ENCODE results near the gene ATM. TPM values are rescaled to one million over a fixed set of nuclear protein-coding genes. Genes with fewer than 3 reads are reported as not detected.

Gene ATM
- total and polyA plus RNA-seq, 2 donors (not counting 1 experiment from before 2014, with no cell fraction given), result 111 to 446 TPM

GRCh38 chr11:108210441-108210840 lies 12.4 kb upstream of the ATM start:
- H3K9ac ChIP-seq (ENCODE audit: low read length), result no peak overlapping the region
- no peak overlapping the region for H2AFZ ChIP-seq (ENCODE audit: insufficient read depth, low read depth, low read length, poor library complexity, severe bottlenecking)
- peaks cover 29% of the 10 kb centered on the region for H3K4me1 Mint-ChIP-seq
- H3K4me3 ChIP-seq (ENCODE audit: control extremely low read depth in 1 of 5, extremely low read depth in 1 of 5, insufficient read depth in 1 of 5, low read depth in 2 of 5, low read length in 4 of 5), result no peak overlapping the region
- H3K9me3 Mint-ChIP-seq (ENCODE audit: insufficient read depth), result peaks cover 3% of the 10 kb centered on the region
- ATAC-seq (ENCODE audit: low read depth), result no peak
- ChIA-PET POLR2A (no interaction called here), CTCF (no interaction called here)
- H4K20me1 ChIP-seq (ENCODE audit: control insufficient read depth, insufficient read depth, low read length, poor library complexity, severe bottlenecking), result peaks cover 54% of the 10 kb centered on the region
- H3K4me2 ChIP-seq (replicated peaks; ENCODE audit: low read depth, low read length, poor library complexity, severe bottlenecking), result no peak overlapping the region
- intact Hi-C loops (cut with micrococcal nuclease), result no loop called here
- H3K27me3 Mint-ChIP-seq, result no peaks in the 10 kb centered on the region
- no peak overlapping the region for H3K4me3 Mint-ChIP-seq
- peak overlapping the region; percentile 17 for H3K27ac Mint-ChIP-seq
- no peaks in the 10 kb centered on the region for H3K4me1 ChIP-seq (ENCODE audit: control insufficient read depth in 2 of 2, insufficient read depth in 2 of 2, low read length in 2 of 2)
- peaks cover 11 to 70% of the 10 kb centered on the region in 2 experiments for H3K36me3 ChIP-seq (replicated peaks in 1 of 2; ENCODE audit: control extremely low read depth in 1 of 2, control insufficient read depth in 1 of 2, extremely low read depth in 1 of 2, insufficient read depth in 2 of 2, low read length in 1 of 2)
- DNase-seq, result no peak
- TF ChIP-seq EZH2 (IDR thresholded peaks at IDR 0.05; ENCODE audit: borderline replicate concordance, insufficient read depth, low read depth, low read length, poor library complexity, severe bottlenecking) (no peak), CTCF (IDR thresholded peaks at IDR 0.05) (no peak)
- no peaks in the 10 kb centered on the region for H3K27me3 ChIP-seq (replicated peaks in 1 of 4; ENCODE audit: control extremely low read depth in 1 of 4, control insufficient read depth in 3 of 4, insufficient read depth in 4 of 4, low read length in 3 of 4)
- H3K9me3 ChIP-seq (ENCODE audit: control extremely low read depth in 1 of 3, control insufficient read depth in 2 of 3, insufficient read depth in 1 of 3, low read length in 2 of 3), result peaks cover 6 to 27% (median 23%) of the 10 kb centered on the region in 3 donors
- H3K79me2 ChIP-seq (ENCODE audit: control insufficient read depth, insufficient read depth, low read length), result peaks cover 99% of the 10 kb centered on the region
- no CpG with 5 or more reads among the region's 1 CpG for WGBS (ENCODE audit: insufficient coverage)
- H3K27ac ChIP-seq (ENCODE audit: low read length in 2 of 2), result no peak overlapping the region

GRCh38 chr11:108213784-108214183 lies 9.1 kb upstream of the ATM start:
- ATAC-seq (ENCODE audit: low read depth) (no peak), DNase-seq (no peak)
- Mint-ChIP-seq H3K9me3 (ENCODE audit: insufficient read depth) (no peaks in the 10 kb centered on the region), H3K27ac (no peak overlapping the region), H3K27me3 (no peaks in the 10 kb centered on the region), H3K4me3 (no peak overlapping the region), H3K4me1 (peaks cover 45% of the 10 kb centered on the region)
- H4K20me1 ChIP-seq (ENCODE audit: control insufficient read depth, insufficient read depth, low read length, poor library complexity, severe bottlenecking), result peaks cover 32% of the 10 kb centered on the region
- ChIA-PET CTCF (interaction anchor here (1.1 kb wide), 1 partner anchor 95 kb away, joined by 3 read pairs; no protein-coding TSS in a partner anchor), POLR2A (no interaction called here)
- intact Hi-C loops (cut with micrococcal nuclease), result no loop called here
- no peak overlapping the region for H3K9ac ChIP-seq (ENCODE audit: low read length)
- TF ChIP-seq CTCF (IDR thresholded peaks at IDR 0.05), result no peak
- no peak for TF ChIP-seq EZH2 (IDR thresholded peaks at IDR 0.05; ENCODE audit: borderline replicate concordance, insufficient read depth, low read depth, low read length, poor library complexity, severe bottlenecking)
- H3K4me2 ChIP-seq (replicated peaks; ENCODE audit: low read depth, low read length, poor library complexity, severe bottlenecking), result no peak overlapping the region
- H3K9me3 ChIP-seq (ENCODE audit: control extremely low read depth in 1 of 3, control insufficient read depth in 2 of 3, insufficient read depth in 1 of 3, low read length in 2 of 3), result no peaks in the 10 kb centered on the region
- no peak overlapping the region for H3K27ac ChIP-seq (ENCODE audit: low read length in 2 of 2)
- H3K4me1 ChIP-seq (ENCODE audit: control insufficient read depth in 2 of 2, insufficient read depth in 2 of 2, low read length in 2 of 2), result peaks cover 5 to 7% of the 10 kb centered on the region in 2 donors
- no peak overlapping the region for H3K4me3 ChIP-seq (ENCODE audit: control extremely low read depth in 1 of 5, extremely low read depth in 1 of 5, insufficient read depth in 1 of 5, low read depth in 2 of 5, low read length in 4 of 5)
- H2AFZ ChIP-seq (ENCODE audit: insufficient read depth, low read depth, low read length, poor library complexity, severe bottlenecking), result no peak overlapping the region
- H3K27me3 ChIP-seq (replicated peaks in 1 of 4; ENCODE audit: control extremely low read depth in 1 of 4, control insufficient read depth in 3 of 4, insufficient read depth in 4 of 4, low read length in 3 of 4), result no peaks in the 10 kb centered on the region
- peaks cover 98% of the 10 kb centered on the region for H3K79me2 ChIP-seq (ENCODE audit: control insufficient read depth, insufficient read depth, low read length)
- no CpG with 5 or more reads among the region's 2 CpGs for WGBS (ENCODE audit: insufficient coverage)
- peaks cover 3 to 49% of the 10 kb centered on the region in 2 experiments for H3K36me3 ChIP-seq (replicated peaks in 1 of 2; ENCODE audit: control extremely low read depth in 1 of 2, control insufficient read depth in 1 of 2, extremely low read depth in 1 of 2, insufficient read depth in 2 of 2, low read length in 1 of 2)
